Sigmoid colon (tissue), 4 donors: Measurements from ENCODE around the gene PTPRB.

ENCODE experiments used
- POLR2AphosphoS5 ChIP-seq, 4 donors: sonication (generic); formaldehyde crosslinking; IDR thresholded peaks; one replicate each; pipeline ENCODE4 v1.6.1; 2017; ENCODE audit warnings: antibody characterized with exemption in 4 of 4
- TF ChIP-seq, protein P1 (sequence below), 4 experiments: fragments of 450-650 bp in 3 of 4; fragments of 200-600 bp in 1 of 4; IDR thresholded peaks; one replicate each; pipeline ENCODE4 v1.5.1; 2016 to 2019; ENCODE audit warnings: antibody characterized with exemption in 4 of 4, mild to moderate bottlenecking in 3 of 4, moderate library complexity in 2 of 4

DNA sequence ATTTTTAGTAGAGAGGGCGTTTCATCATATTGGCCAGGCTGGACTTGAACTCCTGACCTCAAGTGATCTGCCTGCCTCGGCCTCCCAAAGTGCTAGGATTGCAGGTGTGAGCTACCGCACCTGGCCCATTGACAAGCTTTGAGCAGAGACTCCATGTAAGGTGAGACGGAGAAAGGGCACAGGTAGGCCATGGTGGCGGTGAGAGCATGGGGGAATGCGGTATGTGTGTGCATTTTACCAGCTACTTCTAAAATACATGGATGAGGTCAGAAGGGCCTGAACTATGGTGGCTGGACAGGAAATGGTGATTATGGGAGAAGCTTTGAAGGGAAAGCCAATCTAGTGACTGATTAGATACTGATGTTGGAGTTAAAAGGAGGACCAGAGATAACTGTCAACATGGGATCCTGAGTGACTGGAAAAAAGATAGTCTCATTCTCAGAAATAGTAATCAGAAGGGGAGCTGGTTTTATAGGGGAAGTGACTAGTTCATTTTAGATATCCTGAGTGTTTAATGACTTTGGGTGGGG, 21.9 kb upstream of the PTPRB start:
- TF ChIP-seq, protein P1, sequence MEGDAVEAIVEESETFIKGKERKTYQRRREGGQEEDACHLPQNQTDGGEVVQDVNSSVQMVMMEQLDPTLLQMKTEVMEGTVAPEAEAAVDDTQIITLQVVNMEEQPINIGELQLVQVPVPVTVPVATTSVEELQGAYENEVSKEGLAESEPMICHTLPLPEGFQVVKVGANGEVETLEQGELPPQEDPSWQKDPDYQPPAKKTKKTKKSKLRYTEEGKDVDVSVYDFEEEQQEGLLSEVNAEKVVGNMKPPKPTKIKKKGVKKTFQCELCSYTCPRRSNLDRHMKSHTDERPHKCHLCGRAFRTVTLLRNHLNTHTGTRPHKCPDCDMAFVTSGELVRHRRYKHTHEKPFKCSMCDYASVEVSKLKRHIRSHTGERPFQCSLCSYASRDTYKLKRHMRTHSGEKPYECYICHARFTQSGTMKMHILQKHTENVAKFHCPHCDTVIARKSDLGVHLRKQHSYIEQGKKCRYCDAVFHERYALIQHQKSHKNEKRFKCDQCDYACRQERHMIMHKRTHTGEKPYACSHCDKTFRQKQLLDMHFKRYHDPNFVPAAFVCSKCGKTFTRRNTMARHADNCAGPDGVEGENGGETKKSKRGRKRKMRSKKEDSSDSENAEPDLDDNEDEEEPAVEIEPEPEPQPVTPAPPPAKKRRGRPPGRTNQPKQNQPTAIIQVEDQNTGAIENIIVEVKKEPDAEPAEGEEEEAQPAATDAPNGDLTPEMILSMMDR (IDR thresholded peaks at IDR 0.05): no peak
- no peak for TF ChIP-seq POLR2AphosphoS5 (IDR thresholded peaks at IDR 0.05)
